ENCODE measurements around the gene GK2. TPM values are rescaled to one million over a fixed set of nuclear protein-coding genes. Genes with fewer than 3 reads are reported as not detected.

Gene GK2
- total and polyA plus RNA-seq, 9 of the 15 experiments (the other 6 are each of a cell fraction or from before 2014, with no cell fraction given), result 0.07 TPM; not detected in 8

DNA sequence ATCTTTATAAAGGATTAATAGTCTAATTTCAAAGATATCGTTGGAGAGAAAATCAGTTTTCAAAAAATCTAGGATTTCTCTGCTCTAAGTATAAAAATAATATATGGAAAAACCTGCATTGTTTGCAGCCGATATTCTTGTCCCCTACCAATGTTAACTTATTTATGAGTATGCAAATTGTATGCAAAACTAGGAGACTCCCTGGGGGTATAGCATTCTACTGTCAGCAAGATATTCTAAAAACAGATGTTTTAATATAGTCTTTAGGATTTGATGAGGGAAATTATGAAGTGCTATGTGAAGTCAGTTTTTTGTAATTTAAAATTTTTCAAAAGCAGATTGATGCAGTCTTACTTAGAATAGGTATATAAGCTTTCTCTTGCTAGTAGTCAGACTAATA, 40.9 kb downstream of the GK2 start (continued):
- TF ChIP-seq TAF1 (IDR thresholded peaks at IDR 0.05; ENCODE audit: control insufficient read depth, extremely low read depth, insufficient read depth, low read length, severe bottlenecking) (no peak), RNF219 (CRISPR knock-in tag; IDR thresholded peaks at IDR 0.05) (no peak), TCF3 (CRISPR knock-in tag; IDR thresholded peaks at IDR 0.05) (no peak), ZNF140 (CRISPR knock-in tag; IDR thresholded peaks at IDR 0.05) (no peak), ZKSCAN1 (IDR thresholded peaks at IDR 0.05; ENCODE audit: low read depth, low read length) (no peak)
- TF ChIP-seq, protein P1, sequence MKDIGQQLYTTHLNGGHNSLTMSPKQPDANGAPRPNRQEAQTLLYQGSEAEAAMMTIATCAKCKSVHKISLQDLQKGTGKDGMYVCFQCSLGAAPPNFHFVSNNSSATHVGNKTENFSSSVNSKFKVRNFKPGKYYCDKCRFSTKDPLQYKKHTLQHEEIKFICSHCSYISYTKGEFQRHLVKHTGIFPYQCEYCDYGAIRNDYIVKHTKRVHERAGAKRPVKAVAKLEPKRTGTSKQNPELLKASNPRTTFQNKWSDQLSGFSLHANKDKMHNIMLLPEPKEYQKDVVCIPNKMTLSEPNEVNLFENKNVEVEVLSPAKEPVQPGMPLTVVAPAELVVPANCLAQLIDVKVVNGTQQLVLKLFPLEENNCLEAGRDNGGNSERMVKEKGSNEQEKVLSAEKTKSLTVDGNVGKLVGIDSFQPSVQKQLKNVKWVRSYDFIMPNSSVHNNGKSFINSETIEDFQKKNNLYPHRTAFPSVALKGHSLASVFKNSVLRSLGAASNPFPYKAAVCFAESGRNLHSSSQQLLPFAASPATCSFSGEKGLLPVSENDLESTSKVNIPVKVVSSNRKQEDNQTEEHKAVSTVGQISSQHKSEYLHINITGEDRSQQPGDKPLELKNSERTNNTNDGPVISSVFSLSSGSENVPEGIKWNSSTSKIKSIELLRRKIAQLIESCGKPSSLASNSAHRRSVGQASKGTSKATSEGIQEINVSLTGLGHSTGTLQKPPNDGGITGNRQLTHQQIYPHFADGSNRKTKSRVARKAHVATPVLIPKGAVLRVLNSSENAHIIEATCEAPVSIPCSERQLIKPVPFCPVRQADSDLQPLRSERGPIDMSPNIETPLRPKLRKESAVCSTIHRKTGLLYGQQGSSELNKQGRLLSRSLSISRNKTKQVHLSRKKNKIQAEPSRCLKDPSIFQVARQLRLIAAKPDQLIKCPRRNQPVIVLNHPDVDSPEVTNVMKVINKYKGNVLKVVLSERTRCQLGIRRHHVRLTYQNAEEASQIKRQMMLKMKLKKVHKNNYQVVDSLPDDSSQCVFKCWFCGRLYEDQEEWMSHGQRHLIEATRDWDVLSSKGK (CRISPR knock-in tag; IDR thresholded peaks at IDR 0.05), result no peak
